HS-27A (cell line): ENCODE results near the gene C1orf174.

Experiments used
- DNase-seq: peaks from one replicate; pipeline ENCODE4 v3.0.0-alpha.2; 2012; ENCODE audit warnings: low read depth, missing footprints

Gene C1orf174

DNA sequence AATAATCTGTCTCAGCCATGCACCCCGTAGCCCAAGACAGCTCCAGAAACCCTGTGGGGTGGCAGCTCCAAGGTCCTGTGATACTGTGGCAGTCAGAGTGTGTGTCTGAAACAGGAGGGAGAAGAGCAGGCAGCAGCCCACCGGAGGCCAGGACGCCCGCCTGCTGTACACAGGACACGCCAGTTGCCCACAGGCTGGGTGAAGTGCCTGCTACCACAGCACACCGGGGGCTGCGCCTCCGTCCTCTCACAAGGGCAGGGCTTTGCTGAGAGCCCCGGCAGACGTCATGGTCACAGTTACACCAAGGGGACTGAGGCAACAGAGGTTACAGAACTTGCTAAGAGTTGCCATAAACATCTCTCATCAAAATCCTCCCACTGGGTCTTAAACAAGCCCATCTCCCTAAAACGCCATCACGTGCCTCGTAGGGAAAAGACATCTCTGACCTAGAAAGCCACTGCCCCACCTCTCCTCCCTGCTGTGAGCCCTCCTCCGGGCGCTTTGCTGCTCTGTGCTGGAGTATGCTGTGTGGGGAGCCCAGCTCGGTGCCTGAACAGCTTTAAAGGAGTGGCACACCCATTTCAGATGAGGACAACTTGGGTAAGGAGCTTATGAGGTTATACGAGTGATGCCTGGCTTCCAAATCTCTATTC lies 5.3 kb downstream of the C1orf174 start:
- DNase-seq = no peak

DNA sequence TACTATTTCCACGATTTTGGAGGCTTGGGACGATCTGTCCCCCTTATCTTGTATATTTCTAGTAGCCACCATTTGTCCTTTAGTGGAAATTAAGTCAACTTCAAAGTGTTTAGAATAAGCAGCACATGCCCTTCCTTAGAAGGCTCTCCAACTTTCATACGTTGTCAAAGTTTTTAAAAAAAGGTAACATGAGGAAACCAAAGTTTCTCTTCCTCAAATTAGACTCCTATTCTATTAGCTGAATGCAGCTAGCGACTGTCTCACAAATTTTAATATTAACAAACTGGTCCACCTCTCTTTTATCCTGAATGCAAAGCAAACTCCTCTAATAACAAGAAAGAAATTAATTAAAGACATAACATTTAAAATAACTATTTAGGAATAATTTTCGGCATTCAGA lies 6.9 kb downstream of the C1orf174 start:
- DNase-seq = no peak

DNA sequence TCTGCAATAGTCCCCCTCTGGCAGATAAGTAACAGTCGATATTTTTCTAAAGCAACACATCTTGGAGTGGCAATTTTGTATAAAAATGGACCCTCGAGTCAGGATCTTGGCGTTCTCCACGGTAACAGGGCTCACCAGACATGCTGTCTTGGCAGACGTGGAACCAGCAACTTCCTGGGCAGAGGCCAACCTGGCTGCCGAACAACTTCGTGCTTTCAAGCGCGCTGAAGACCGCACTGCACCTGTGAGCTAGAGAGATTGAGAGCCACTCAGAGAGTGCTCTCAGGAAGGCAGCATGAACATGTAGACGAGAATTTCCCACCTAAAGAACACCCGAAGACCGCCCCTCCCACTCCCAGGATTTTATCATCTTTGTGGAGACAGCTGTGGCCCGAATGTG lies 7.3 kb downstream of the C1orf174 start:
- DNase-seq = no peak

DNA sequence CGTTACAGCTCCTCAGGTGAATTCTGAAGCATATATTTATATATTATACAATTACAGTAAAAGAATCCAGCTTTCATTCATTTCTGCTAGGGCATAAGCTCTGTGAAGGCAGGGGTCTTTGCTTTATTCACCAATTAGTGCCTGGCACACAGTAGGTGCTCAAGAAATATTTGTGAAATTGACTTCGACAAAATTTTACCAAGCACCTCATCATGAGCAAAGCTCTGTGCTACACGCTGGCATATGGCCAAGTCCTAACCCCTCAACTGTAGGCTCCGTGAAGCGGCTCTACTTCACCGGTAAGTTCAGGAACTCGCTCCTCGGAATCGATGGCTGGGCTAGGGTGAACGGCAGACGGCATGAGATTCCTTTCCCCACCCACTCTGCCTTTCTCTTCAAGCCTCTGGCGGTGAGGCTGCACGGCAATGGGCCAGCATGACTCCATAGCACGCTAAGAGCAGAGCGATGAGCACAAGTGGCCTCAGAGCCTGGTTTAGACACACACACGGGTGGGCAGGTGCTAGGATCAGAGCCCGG lies 8.7 kb downstream of the C1orf174 start:
- DNase-seq = no peak

DNA sequence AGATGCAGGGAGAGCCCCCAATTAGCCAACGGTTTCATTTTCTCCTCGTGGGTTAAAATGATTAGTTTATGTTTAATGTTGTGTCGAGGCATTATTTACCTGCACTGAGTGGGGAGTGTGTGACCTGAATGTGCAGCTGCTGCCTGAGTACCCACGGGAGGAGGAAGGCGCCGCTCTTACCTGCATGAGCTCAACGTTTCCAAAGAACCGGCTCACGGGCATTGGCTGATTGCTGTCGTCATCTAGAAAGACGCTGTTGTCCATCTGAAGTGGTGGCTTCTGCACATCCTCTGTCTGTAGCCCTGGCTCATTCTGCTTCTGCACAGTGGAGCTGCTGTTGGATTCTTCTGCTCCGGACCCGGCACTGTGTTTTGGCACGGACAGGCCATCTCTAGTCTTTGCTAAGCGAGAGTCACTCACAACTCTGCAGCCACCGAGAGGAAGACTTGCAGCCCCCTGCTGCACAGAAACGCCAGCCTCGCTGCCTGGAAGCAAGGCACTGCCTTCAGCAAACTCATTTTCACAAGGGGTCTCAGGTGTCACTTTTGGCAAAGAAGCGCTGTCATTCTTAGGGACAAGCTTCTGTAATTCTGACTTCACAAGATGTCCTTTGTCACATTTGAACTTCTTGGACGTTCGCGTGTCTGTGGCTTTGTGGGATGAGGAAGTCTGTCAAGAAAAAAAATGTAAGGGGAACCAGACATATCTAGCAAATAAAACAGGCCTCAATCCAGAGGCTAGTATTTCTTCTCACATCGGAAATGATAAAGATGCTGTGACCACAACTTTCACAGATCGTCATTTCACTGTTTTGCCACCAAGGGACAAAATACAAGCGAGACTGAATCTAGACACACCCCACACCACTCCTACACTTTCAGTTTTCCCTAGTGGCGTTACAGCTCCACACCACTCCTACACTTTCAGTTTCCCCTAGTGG lies 9.4 kb downstream of the C1orf174 start:
- DNase-seq = no peak

DNA sequence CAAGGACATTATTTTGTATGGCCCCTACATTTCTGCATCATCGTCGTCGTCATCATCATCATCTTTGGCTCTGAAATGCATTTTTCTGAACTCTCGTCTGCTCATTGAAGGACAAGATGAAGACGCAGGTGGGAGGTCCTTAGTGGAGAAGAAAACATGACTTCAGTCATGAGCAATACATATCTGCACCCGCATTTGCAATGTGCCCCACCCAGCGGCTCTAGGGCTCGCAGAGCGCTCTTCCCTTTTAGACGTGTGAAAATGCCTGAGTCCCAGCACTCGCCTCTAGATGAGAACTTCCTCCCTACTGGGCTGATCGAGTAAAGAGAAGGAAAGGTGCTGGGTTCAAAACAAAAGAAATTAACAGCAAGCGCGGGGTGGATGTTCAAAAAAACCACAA lies 10.1 kb downstream of the C1orf174 start:
- no peak for DNase-seq

DNA sequence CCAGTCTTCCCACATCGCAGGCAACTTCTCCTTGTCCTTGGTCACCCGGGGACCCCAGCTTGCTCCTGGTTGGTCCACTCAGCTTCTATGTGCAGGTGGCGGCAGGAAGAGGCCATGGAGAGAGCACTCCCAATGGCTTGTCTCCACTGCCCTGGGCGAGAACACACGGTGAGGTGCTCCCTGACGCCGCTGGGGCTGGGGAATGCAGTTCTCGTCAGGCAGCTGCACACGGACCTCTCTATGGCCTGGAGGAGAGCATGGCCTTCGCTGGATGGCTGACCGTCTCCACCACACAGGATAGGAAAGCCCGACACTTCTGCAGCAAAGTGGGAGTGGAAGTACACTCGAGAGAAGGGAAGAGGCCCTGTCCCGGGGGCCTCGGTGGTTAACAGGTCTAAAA lies 11.8 kb downstream of the C1orf174 start:
- no peak for DNase-seq

DNA sequence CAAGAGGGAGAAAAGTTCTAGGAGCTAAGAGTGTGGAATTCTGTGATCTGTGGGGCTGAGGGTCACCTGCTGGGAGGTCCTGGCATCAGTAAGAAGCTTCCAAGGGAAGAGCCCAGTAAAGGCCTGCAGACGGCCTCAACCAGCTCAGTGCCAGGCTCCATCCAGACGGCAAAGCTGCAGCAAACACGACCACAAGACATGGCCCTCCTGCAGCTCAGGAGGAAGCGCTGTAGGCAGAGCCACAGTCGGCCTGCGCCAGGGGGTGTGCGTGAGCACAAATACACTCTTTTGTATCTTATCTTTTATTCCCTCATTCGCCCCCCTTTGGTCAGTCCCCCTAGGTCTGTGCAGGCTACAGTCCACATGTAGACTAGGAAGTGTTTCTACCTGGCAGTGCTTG lies 13.4 kb downstream of the C1orf174 start:
- DNase-seq = no peak

DNA sequence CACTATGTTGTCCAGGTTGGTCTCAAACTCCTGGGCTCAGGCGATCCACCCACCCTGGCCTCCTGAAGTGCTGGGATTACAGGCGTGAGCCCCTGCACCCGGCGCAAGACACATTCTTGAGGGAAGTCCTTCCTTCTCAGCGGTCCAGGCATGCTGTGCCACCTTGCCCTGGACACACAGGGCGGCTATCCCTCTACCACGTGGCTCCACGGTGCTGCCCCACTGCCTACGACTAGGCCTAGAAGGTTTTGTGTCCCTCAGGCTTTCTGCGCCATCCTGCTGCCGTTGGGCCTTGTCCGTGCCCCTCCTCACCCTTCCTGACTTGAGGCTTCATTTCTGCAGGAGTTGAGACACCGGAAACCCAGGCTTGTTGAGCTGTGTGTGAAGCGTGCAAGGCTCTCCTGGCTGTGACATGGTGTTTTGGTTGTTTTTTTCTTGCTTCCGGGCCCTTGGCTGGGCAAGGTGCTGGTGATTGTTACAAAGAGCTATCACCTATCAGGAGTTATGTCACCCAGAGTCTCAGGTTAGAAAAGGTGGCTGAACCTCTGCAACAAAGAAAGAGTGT lies 13.9 kb downstream of the C1orf174 start:
- DNase-seq = no peak

DNA sequence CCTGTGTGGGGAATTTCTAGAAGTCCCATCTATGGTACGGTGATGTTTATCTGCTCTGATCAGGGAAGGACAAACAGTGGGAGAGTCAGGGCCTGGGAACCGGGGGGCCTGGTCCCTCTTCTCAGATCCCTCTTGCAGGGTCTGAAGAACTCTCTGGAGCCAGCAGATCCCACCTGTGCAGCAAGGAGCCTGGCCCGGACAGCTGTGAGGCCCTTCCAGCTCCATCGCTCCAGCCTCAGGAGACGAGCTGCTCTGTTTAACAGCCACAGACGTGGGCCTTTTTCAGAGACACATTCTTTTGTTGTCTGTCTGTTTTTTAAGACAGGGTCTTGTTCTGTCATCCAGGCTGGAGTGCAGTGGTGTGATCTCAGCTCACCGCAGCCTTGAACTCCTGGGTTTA lies 14.5 kb downstream of the C1orf174 start:
- DNase-seq = no peak

DNA sequence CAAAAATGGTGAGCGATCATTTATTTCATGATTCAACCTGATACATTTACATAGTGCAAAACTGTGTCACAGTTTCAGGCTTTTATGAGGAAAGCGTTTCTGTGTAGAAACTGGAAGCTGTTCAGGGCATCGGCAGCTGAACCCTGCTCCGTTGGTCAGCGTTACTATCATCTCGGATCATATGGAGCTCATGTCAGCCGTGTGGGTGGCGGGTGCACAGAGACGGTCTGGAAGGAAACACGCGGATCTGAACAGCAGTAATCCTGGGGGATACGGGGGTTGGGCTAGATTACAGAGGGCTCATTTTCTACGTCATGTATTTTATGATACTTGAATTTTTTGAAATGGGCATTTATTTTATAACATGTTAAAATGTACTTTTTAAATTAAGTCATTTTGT lies 15.1 kb downstream of the C1orf174 start:
- DNase-seq = no peak

DNA sequence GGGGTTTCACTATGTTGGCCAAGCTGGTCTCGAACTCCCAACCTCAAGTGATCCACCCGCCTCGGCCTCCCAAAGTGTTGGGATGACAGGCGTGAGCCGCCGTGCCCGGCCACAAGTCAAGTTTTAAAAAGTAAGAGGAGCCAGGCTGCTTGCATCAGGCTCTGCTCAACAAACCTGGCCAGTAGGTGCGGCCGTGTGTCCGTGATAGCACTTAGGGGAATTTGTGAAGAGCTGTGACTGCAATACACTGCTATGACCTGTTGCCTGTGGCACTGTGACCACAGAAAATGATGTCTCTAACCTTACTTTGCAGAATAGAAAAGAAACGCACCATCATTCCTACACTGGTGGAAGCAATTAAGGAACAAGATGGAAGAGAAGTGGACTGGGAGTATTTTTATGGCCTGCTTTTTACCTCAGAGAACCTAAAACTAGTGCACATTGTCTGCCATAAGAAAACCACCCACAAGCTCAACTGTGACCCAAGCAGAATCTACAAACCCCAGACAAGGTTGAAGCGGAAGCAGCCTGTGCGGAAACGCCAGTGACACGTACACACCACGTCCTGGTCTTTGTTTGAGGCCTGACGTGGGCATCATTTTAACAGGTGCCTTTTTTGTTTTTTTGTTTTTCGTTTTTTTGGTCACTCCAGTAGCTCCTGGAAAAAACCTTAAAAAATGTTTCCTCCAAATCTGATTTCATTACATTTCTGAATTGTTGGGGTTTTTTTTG lies 16.7 kb downstream of the C1orf174 start:
- no peak for DNase-seq

DNA sequence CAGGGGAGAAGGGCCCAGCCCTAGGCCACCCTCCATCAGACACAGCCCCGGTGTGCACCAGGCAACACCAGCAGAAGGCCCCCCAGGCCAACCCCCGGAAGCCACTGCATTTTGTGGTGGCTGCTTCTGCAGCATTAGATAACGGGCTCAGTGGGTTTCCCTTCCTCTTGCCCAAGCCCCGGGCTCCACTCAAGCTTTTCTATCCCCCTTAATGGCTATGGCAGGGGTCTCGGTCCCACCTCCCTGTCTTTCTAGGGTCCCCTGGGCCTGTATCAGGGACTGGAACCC lies 18.9 kb downstream of the C1orf174 start:
- DNase-seq = no peak

DNA sequence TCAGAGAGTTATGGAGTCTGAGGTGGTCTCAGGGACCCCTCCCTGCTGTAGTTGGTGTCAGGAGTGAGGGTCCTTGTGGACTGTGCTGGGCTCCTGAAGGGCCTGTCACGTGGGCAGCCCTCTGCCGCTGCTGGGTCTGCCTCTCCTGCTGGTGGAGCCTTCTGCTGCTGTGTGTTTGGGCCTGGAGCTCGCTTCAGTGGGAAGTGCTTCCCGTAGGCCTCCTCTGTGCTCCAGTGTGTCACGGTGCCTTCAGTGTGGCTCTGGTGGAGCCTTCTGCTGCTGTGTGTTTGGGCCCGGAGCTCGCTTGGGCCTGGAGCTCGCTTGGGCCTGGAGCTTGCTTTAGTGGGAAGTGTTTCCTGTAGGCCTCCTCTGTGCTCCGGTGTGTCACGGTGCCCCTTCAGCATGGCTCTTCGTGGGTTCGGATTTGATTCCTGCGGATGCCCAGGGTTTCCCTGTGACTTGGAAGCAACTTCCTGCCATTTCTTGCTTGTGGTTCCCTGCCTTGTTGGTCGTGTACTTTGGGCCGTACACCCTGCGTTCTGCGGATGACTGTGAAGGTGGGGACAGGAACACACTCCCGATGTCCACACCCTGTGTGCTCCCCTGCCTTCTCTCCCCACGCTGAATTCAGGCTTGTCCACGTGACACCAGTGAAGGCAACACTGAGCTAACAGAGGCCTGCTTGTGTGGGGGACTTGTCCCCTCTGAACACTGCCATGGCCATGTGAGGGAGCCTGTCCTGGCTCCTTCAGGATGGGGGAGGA lies 19.5 kb downstream of the C1orf174 start:
- no peak for DNase-seq

DNA sequence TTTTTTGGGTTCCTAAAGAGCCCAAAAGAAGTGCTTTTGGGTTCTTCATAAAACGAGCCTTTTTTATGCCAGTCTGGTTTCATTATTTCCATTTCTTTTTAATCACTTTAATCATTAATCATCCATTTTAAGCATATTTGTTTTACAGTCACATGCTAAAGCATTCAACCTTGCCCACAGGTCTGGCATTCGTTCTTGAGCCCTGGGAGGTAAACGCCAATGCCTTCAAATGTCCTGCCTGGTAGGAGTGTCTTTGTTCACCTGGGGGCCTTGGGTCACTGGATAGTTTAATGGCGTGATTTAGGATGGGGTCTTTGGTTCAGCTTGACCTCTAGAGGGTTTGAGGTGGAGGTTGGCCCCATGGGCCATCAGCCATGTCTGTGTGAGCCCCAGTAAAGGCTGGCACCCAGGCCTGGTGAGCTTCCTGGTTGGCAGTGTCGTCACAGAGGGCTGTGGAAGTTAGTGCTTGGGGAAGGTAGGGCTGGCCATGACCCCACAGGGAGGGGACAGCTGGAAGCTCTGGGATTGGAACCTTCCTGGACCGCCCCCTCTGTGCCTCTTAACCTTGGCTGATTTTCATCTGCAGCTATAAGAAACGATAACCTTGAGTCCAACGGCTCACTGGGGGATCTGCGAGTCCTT lies 20.2 kb downstream of the C1orf174 start:
- no peak for DNase-seq

DNA sequence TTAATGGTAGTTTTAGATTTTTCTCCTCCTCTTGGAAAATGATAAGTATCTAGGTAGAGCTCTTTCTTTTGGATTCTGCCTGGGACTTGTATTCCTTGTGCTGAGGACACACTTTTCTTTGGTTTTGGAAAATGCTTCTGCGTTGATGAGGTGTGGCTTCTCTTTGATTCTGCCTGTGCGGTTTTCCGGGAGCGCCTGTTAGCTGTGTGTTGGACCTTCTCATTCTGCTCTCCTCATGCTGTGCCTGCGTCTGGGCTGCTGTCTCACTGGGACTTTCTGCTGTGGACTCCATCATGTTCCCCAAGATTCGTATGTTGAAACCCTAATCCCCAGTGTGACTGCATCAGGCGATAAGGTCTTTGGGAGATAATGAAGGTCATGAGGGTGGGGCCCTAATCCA lies 21.0 kb downstream of the C1orf174 start:
- no peak for DNase-seq

DNA sequence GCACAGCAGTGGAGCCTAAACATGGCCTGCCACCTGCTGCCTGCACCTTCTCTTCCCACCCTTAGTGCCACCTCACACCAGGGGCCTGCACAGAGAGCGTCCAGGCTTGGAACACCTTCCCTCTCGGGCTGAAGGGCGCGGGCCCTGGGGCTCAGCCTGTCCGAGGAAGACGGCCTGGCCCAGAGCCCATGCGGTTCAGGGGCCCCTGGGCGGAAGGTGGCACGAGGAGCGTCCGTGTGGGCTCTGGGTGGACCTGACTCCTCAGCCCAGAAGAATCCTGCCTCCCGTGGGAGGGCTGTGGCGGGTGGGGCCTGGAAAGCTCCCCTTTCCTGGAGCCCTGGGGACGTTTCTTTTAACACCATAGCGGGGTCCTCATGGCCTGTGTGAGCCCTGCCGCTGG lies 23.4 kb downstream of the C1orf174 start:
- no peak for DNase-seq

DNA sequence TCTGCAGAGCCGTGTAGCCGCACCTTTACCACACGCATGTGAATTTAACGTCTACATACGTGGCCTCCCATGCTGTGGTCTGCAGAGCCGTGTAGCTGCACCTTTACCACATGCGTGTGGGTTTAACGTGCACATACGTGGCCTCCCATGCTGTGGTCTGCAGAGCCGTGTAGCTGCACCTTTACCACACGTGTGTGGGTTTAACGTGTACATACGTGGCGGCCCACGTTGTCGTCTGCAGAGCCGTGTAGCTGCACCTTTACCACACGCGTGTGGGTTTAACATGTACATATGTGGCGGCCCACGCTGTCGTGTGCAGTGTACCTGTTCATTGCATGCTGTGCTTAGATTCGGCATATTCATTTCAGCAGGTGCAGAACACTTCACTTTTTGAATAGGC lies 25.3 kb downstream of the C1orf174 start:
- no peak for DNase-seq

DNA sequence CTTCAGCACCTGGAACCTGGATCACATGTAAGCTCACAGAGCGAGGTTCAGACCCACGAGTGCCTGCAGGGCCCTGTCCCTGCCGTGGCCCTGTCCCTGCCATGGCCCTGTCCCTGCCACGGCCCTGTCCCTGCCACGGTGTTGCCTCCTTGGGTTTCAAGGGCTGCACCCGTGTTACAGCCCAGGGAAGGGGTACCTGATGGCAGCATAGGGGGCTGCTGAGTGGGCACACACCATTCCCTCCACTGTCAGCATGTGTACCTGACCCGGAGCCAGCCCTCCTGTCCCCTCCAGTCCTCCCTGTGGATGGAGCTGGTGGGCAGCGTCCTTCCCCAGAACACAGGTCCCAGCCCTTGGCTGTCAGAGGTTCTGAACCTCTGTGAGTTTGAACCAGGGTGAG lies 27.5 kb downstream of the C1orf174 start:
- no peak for DNase-seq

DNA sequence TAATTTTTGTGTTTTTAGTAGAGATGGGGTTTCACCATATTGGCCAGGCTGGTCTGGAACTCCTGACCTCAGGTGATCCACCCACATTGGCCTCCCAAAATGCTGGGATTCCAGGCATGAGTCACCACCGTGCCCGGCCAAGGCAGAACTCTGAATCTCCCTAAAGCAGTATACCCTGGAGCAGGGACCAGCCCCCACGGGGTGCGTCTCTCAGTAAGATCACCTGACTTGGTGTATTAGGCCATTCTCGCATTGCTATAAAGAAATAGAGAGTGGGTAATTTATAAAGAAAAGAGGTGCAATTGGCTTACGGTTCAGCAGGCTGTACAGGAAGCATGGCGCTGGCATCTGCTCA lies 28.6 kb downstream of the C1orf174 start:
- DNase-seq = no peak

DNA sequence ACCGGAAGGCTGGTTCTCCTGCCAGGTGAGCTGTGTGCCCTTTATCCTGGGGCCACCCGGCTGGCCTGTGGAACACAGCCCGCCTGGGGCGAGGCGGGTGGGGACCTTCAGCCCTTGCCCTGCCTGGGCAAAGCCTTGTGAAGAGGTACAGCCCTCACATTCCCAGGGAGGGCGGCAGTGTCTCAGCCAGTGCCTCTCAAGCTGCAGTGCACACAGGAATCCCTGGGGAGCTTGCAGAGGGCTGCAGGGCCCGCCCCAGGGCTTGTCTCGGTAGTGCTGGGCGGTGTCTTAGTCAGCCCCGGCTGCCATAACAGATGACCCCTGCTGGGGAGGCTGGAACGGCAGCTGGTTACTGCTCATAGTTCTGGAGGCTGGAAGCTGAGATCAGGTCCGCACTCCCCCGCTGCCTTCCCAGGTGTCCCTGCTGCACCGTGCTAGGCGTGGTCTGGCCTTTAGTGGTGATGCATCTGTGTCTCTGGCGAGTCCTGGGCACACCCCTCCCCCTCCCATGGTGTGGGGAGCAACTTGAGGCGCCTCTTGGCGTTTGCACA lies 30.2 kb downstream of the C1orf174 start:
- no peak for DNase-seq
